ENCODE measurements around the gene SLC10A7. TPM values are rescaled to one million over a fixed set of nuclear protein-coding genes. Genes with fewer than 3 reads are reported as not detected.

Gene SLC10A7
- total and polyA plus RNA-seq, 2 of the 8 experiments (the other 6 are each of a cell fraction or from before 2014, with no cell fraction given): 2.5 to 2.9 TPM

- ChIA-PET CTCF (ENCODE audit: partially characterized antibody) (interaction anchor here (0.6 to 2.8 kb wide), 20 partner anchors 9 to 856 kb away, joined by 3 to 22 read pairs (median 4); no protein-coding TSS in a partner anchor), POLR2A (ENCODE audit: partially characterized antibody) (no interaction called here)
- Histone ChIP-seq H3K9me3 (ENCODE audit: insufficient read depth in 2 of 2, low read depth in 1 of 2, low read length in 1 of 2) (no peaks in the 10 kb centered on the region), H2BK12ac (ENCODE audit: low read depth, low read length) (no peak overlapping the region), H4K5ac (ENCODE audit: insufficient read length, low read depth, low read length) (no peak overlapping the region), H3K56ac (replicated peaks; ENCODE audit: insufficient read length, low read depth, low read length) (no peak overlapping the region), H3K18ac (ENCODE audit: extremely low read depth, low read length) (no peak overlapping the region), H3K23ac (ENCODE audit: insufficient read length) (no peak overlapping the region), H2BK20ac (ENCODE audit: low read length) (no peak overlapping the region), H2BK5ac (ENCODE audit: low read depth, low read length) (no peak overlapping the region), H4K8ac (ENCODE audit: extremely low read depth, insufficient read depth, low read length) (no peak overlapping the region), H4K20me1 (replicated peaks in 1 of 2; ENCODE audit: control insufficient read depth in 1 of 2, insufficient read depth in 2 of 2, low read length in 2 of 2) (no peaks in the 10 kb centered on the region), H3K9ac (replicated peaks in 1 of 4; ENCODE audit: extremely low read depth in 1 of 4, low read depth in 3 of 4, low read length in 3 of 4) (no peak overlapping the region), H3K4me1 (replicated peaks in 1 of 4; ENCODE audit: control insufficient read depth in 3 of 4, insufficient read depth in 4 of 4, low read length in 3 of 4) (peaks cover 0 to 3% (median 0%) of the 10 kb centered on the region in 4 experiments; a peak in 1 of 7 replicates), H2AFZ (ENCODE audit: low read length) (no peak overlapping the region), H2BK120ac (replicated peaks; ENCODE audit: low read depth, low read length) (no peak overlapping the region), H2BK15ac (ENCODE audit: low read length) (no peak overlapping the region), H3K79me1 (ENCODE audit: low read depth, low read length) (no peaks in the 10 kb centered on the region), H3K14ac (ENCODE audit: insufficient read length) (no peak overlapping the region), H3K79me2 (ENCODE audit: control insufficient read depth in 1 of 2, insufficient read depth in 2 of 2, low read length in 2 of 2) (no peaks in the 10 kb centered on the region), H3K27me3 (replicated peaks in 1 of 4; ENCODE audit: control insufficient read depth in 3 of 4, extremely low read depth in 1 of 4, insufficient read depth in 3 of 4, low read length in 3 of 4) (no peaks in the 10 kb centered on the region), H4K91ac (replicated peaks; ENCODE audit: insufficient read length, low read length) (no peak overlapping the region), H3K23me2 (ENCODE audit: low read depth, low read length) (no peaks in the 10 kb centered on the region), H3K4me2 (ENCODE audit: insufficient read depth in 1 of 2, low read depth in 2 of 2, low read length in 2 of 2) (no peak overlapping the region), H3K36me3 (ENCODE audit: control insufficient read depth in 2 of 4, insufficient read depth in 4 of 4, low read length in 3 of 4) (no peaks in the 10 kb centered on the region), H3K4me3 (ENCODE audit: extremely low read depth in 1 of 4, insufficient read depth in 2 of 4, low read depth in 3 of 4, low read length in 4 of 4) (no peak overlapping the region), H2AK5ac (ENCODE audit: low read depth, low read length) (no peak overlapping the region), H3K4ac (replicated peaks; ENCODE audit: insufficient read length, low read depth, low read length) (no peak overlapping the region), H3K27ac (ENCODE audit: low read depth, low read length) (no peak overlapping the region)
- FAIRE-seq: no peak
- whole genome bisulfite sequencing, 2 experiments (ENCODE audit: extremely low coverage in 1 of 2, insufficient coverage in 1 of 2, insufficient read length in 1 of 2, insufficient replicate concordance in 2 of 2, low coverage in 1 of 2, low lambda C conversion rate in 2 of 2, missing lambda C conversion rate in 1 of 2): 94% methylated on average over 9 of the region's 9 CpGs; no CpG with 5 or more reads in 1 of the 2 experiments
- no peak for TF ChIP-seq CHD2 (IDR thresholded peaks at IDR 0.05; ENCODE audit: low read length)
- TF ChIP-seq KDM1A (IDR thresholded peaks at IDR 0.05; ENCODE audit: borderline replicate concordance, low read length): no peak
- TF ChIP-seq TEAD4 (IDR thresholded peaks at IDR 0.05; ENCODE audit: low read depth, low read length): no peak
- no peak for TF ChIP-seq POLR2AphosphoS5 (IDR thresholded peaks at IDR 0.05; ENCODE audit: low read depth, low read length)
- TF ChIP-seq MAFK (IDR thresholded peaks at IDR 0.05; ENCODE audit: low read depth, low read length): no peak
- TF ChIP-seq BRCA1 (IDR thresholded peaks at IDR 0.05; ENCODE audit: low read depth, low read length): no peak
- no peak for TF ChIP-seq RBBP5 (IDR thresholded peaks at IDR 0.05; ENCODE audit: borderline replicate concordance, low read depth, low read length)
- no peak for TF ChIP-seq SP4 (IDR thresholded peaks at IDR 0.05; ENCODE audit: low read length)
- no peak for TF ChIP-seq HDAC2 (IDR thresholded peaks at IDR 0.05; ENCODE audit: borderline replicate concordance in 1 of 2, low read depth in 2 of 2, low read length in 2 of 2)
- no peak for TF ChIP-seq TBP (IDR thresholded peaks at IDR 0.05; ENCODE audit: low read depth, low read length)
- TF ChIP-seq SP2 (IDR thresholded peaks at IDR 0.05; ENCODE audit: low read length): no peak
- no peak for TF ChIP-seq CBX5 (IDR thresholded peaks at IDR 0.05; ENCODE audit: low read depth, low read length)
- TF ChIP-seq CHD1 (IDR thresholded peaks at IDR 0.05; ENCODE audit: low read depth, low read length): no peak
- no peak for TF ChIP-seq CBX8 (IDR thresholded peaks at IDR 0.05; ENCODE audit: borderline replicate concordance, low read depth, low read length)
- TF ChIP-seq, protein P1, sequence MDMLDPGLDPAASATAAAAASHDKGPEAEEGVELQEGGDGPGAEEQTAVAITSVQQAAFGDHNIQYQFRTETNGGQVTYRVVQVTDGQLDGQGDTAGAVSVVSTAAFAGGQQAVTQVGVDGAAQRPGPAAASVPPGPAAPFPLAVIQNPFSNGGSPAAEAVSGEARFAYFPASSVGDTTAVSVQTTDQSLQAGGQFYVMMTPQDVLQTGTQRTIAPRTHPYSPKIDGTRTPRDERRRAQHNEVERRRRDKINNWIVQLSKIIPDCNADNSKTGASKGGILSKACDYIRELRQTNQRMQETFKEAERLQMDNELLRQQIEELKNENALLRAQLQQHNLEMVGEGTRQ (IDR thresholded peaks at IDR 0.05; ENCODE audit: low read length): no peak
- DNase-seq (ENCODE audit: low read depth in 1 of 2, low spot score in 2 of 2): no peak
Measured at GRCh38 chr4:146244496-146244895, 277.2 kb downstream of the SLC10A7 start.
